Right lobe of liver (tissue), 6 donors: ENCODE results near the gene SLC27A1. TPM values are rescaled to one million over a fixed set of nuclear protein-coding genes. Genes with fewer than 3 reads are reported as not detected.

Experiments
- ATAC-seq, 4 donors: fragments of 200-7000 bp; cut with Tn5 transposase; one replicate each; pipeline ENCODE4 v1.9.1; 2020; ENCODE audit warnings: mild to moderate bottlenecking in 4 of 4, moderate library complexity in 4 of 4
- DNase-seq, 3 donors: peaks; one replicate each; pipeline ENCODE4 v3.0.0-alpha.2; 2020
- H3K27ac ChIP-seq, 3 donors: fragments of 200-600 bp; one replicate each; pipeline ENCODE4 v1.8.0; 2022
- H3K27me3 ChIP-seq, 2 donors: fragments of 200-600 bp; one replicate each; pipeline ENCODE4 v1.8.0; 2022
- H3K36me3 ChIP-seq, 4 donors: fragments of 200-600 bp; sonication (generic) in 1 of 4; one replicate each; pipeline versions ENCODE4 v1.5.1 to v1.8.0; 2017 to 2022; ENCODE audit warnings: control low read depth in 1 of 4
- H3K4me1 ChIP-seq, 4 donors: fragments of 200-600 bp; sonication (generic) in 1 of 4; one replicate each; pipeline versions ENCODE4 v1.5.1 to v1.8.0; 2017 to 2022; ENCODE audit warnings: control low read depth in 1 of 4
- H3K4me3 ChIP-seq, 3 donors: fragments of 200-600 bp; one replicate each; pipeline ENCODE4 v1.8.0; 2022
- H3K9me3 ChIP-seq, 4 donors: fragments of 200-600 bp; sonication (generic) in 1 of 4; one replicate each; pipeline versions ENCODE4 v1.5.1 to v1.8.0; 2017 to 2022; ENCODE audit warnings: control low read depth in 1 of 4
- POLR2A ChIP-seq: fragments of 450-650 bp; IDR thresholded peaks from one replicate; pipeline ENCODE4 v1.6.1; 2017; ENCODE audit warnings: antibody characterized with exemption, mild to moderate bottlenecking
- WGBS: methylation state at CpG from one replicate; pipeline ENCODE4 v1.1.6; 2018; ENCODE audit warnings: low coverage, low lambda C conversion rate; ENCODE audit not compliant: insufficient coverage; ENCODE audit errors: missing lambda C conversion rate; 5-methylcytosine and 5-hydroxymethylcytosine counted together
- intact Hi-C, 2 donors: fragments of 100-400 bp; cut with DNase I; formaldehyde crosslinking; loops; one replicate each; pipeline versions ENCODE4 v1.11.2 to v1.14.1; 2022
- long read RNA-seq: library from polyadenylated mRNA; unstranded; transcript quantifications from one replicate; pipeline ENCODE4 v2.0.0, GENCODE V29; 2019
- total RNA-seq, 6 experiments: library from RNA; depleted of rRNA in 2 of 6; stranded (reverse); fragments of >200 nt in 2 of 6; fragmentation: NEBNext Ultra II Directional in 3 of 6; extraction: Animal tissue kit (Norgen Biotek cat#: 25700) in 3 of 6; gene quantifications; one replicate each; pipeline versions ENCODE4 v1.1.0 to v1.2.4, GENCODE V29; 2016 to 2023
- TF ChIP-seq, protein P1 (sequence below), 4 donors: fragments of 200-600 bp in 3 of 4; fragments of 450-650 bp in 1 of 4; IDR thresholded peaks; one replicate each; pipeline versions ENCODE4 v1.5.1 to v1.8.0; 2016 to 2022; ENCODE audit warnings: antibody characterized with exemption in 4 of 4, mild to moderate bottlenecking in 2 of 4
- donor health status: DM: no; HTN: yes; CAD: no.
- donor health status: DM: no; HTN: no; CAD: no.
- donor health status: DM: no; HTN: no; CAD: no.
- donor health status: DM: no; HTN: yes; CAD: no.
- donor health status: DM: no; HTN: yes; CAD: no.

The SLC27A1 gene
- total RNA-seq: 10 to 100 TPM in 1 of 6 experiments, 1 to 10 TPM in 5; 5.1 to 12.3 (median 6.1) TPM
- long read RNA-seq, partial matches to known transcripts: 0 of 2 reads
- long read RNA-seq, other reads (novel, unspliced or antisense): 2 of 2 reads

- Histone ChIP-seq H3K36me3 (no peaks in the 10 kb centered on the region), H3K4me3 (peak within 1 kb of the TSS; percentile 65 to 85 (median 83)), H3K9me3 (no peaks in the 10 kb centered on the region), H3K4me1 (no peaks in the 10 kb centered on the region), H3K27ac (peak within 1 kb of the TSS; percentile 24 to 60 (median 29)), H3K27me3 (no peaks in the 10 kb centered on the region)
- TF ChIP-seq POLR2A: no peak
- TF ChIP-seq, protein P1, sequence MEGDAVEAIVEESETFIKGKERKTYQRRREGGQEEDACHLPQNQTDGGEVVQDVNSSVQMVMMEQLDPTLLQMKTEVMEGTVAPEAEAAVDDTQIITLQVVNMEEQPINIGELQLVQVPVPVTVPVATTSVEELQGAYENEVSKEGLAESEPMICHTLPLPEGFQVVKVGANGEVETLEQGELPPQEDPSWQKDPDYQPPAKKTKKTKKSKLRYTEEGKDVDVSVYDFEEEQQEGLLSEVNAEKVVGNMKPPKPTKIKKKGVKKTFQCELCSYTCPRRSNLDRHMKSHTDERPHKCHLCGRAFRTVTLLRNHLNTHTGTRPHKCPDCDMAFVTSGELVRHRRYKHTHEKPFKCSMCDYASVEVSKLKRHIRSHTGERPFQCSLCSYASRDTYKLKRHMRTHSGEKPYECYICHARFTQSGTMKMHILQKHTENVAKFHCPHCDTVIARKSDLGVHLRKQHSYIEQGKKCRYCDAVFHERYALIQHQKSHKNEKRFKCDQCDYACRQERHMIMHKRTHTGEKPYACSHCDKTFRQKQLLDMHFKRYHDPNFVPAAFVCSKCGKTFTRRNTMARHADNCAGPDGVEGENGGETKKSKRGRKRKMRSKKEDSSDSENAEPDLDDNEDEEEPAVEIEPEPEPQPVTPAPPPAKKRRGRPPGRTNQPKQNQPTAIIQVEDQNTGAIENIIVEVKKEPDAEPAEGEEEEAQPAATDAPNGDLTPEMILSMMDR (IDR thresholded peaks at IDR 0.05): no peak
- intact Hi-C loops: no loop called here
- WGBS: 0% methylated on average over 12 of the region's 67 CpGs
- peak; percentile 99 for DNase-seq
- ATAC-seq: peak; percentile 87 to 94 (median 92)
Observed at GRCh38 chr19:17470068-17470841, at the start of gene SLC27A1. Gene SLC27A1, plus strand, starts transcription at chr19:17470524. Its CDS starts 17 bp downstream, at chr19:17470541.

DNA sequence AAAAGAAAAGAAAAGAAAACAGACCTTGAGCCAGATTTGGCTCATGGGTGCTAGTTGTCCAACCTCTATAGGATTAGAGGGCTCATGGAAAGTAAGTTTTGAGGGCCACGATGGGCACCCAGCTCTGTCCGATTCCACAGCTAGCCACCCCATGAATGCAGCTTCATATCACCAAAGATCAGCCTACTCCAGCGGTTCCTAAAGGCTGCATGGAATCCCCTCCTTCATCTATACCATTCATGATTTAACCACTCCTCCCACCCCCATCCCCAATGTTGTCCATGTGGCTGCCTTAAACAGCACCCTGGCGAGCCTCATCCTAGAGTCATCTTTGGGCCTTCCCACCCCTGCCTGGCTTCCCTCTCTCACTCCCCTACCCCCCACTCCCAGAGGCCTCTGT, 48.4 kb upstream of the SLC27A1 start:
- no peaks in the 10 kb centered on the region for H3K36me3 ChIP-seq
- H3K27ac ChIP-seq: no peak overlapping the region
- no peaks in the 10 kb centered on the region for H3K27me3 ChIP-seq
- H3K9me3 ChIP-seq: no peaks in the 10 kb centered on the region
- no peak for TF ChIP-seq POLR2A
- TF ChIP-seq, protein P1 (IDR thresholded peaks at IDR 0.05): no peak
- ATAC-seq (no peak), DNase-seq (no peak)
- intact Hi-C loops: no loop called here
- H3K4me3 ChIP-seq: no peak overlapping the region
- H3K4me1 ChIP-seq: peaks cover 0 to 13% (median 0%) of the 10 kb centered on the region in 4 donors
- 93% methylated on average over 2 of the region's 4 CpGs for WGBS

GRCh38 chr19:17423429-17424208, 46.7 kb upstream of the SLC27A1 start:
- ATAC-seq: no peak
- Histone ChIP-seq H3K4me1 (peaks cover 0 to 13% (median 0%) of the 10 kb centered on the region in 4 donors), H3K9me3 (no peaks in the 10 kb centered on the region), H3K36me3 (no peaks in the 10 kb centered on the region), H3K27ac (no peak overlapping the region), H3K27me3 (no peaks in the 10 kb centered on the region), H3K4me3 (no peak overlapping the region)
- TF ChIP-seq, protein P1 (IDR thresholded peaks at IDR 0.05): no peak
- no peak for TF ChIP-seq POLR2A
- 80% methylated on average over 1 of the region's 20 CpGs for WGBS
- peak in 1 of 3 donors; percentile 57 for DNase-seq
- intact Hi-C loops: no loop called here

GRCh38 chr19:17424743-17425365, 45.5 kb upstream of the SLC27A1 start:
- intact Hi-C loops: no loop called here
- Histone ChIP-seq H3K36me3 (no peaks in the 10 kb centered on the region), H3K4me3 (no peak overlapping the region), H3K9me3 (no peaks in the 10 kb centered on the region), H3K27me3 (no peaks in the 10 kb centered on the region), H3K27ac (no peak overlapping the region), H3K4me1 (peaks cover 0 to 7% (median 0%) of the 10 kb centered on the region in 4 donors)
- 34% methylated on average over 10 of the region's 27 CpGs for WGBS
- DNase-seq (no peak), ATAC-seq (peak in 3 of 4 donors; percentile 13 to 27 (median 19))
- TF ChIP-seq, protein P1 (IDR thresholded peaks at IDR 0.05): peak in 1 of 4 donors; percentile 15
- no peak for TF ChIP-seq POLR2A
